Activated T-helper 17 cell treated with anti-CD3 and anti-CD28 coated beads, Interleukin-2, amount 50 U/mL, for 72 hours (primary cell): ENCODE measurements around the gene TAOK3. TPM values are rescaled to one million over a fixed set of nuclear protein-coding genes. Genes with fewer than 3 reads are reported as not detected.
"Not testable (repeated sequence)": the region's sequence is repeated elsewhere in the genome, so short reads cannot be mapped to it uniquely, and the experiment has no call there.

Experiments used
- ATAC-seq: fragments of 150-1000 bp; cut with Tn5 transposase; replicated peaks from 2 replicates; pipeline ENCODE4 v1.10.0; 2021; ENCODE audit warnings: mild to moderate bottlenecking, moderate library complexity
- H3K27ac Mint-ChIP-seq: one replicate; pipeline ENCODE4 v1.8.0; 2022; ENCODE audit warnings: mixed read lengths
- H3K27me3 Mint-ChIP-seq: one replicate; pipeline ENCODE4 v1.8.0; 2022; ENCODE audit warnings: mixed read lengths
- H3K36me3 Mint-ChIP-seq: one replicate; pipeline ENCODE4 v1.8.0; 2022; ENCODE audit warnings: low read depth, mild to moderate bottlenecking, mixed read lengths
- H3K4me1 Mint-ChIP-seq: one replicate; pipeline ENCODE4 v1.8.0; 2022; ENCODE audit warnings: mixed read lengths
- H3K4me3 Mint-ChIP-seq: one replicate; pipeline ENCODE4 v1.8.0; 2022; ENCODE audit warnings: mild to moderate bottlenecking, mixed read lengths
- H3K9me3 Mint-ChIP-seq: one replicate; pipeline ENCODE4 v1.8.0; 2022; ENCODE audit warnings: mixed read lengths
- total RNA-seq, 2 donors: library from RNA; stranded (reverse); gene quantifications; one replicate each; pipeline ENCODE4 v1.2.3, GENCODE V29; 2022

Gene TAOK3
- total RNA-seq, 2 donors from 2014 or later: 56.2 to 62.3 TPM

- H3K27me3 Mint-ChIP-seq: no peaks in the 10 kb centered on the region
- peaks cover 12% of the 10 kb centered on the region for H3K36me3 Mint-ChIP-seq
- H3K27ac Mint-ChIP-seq: no peak overlapping the region
- H3K4me1 Mint-ChIP-seq: peaks cover 9% of the 10 kb centered on the region
- no peak for ATAC-seq
- no peaks in the 10 kb centered on the region for H3K9me3 Mint-ChIP-seq
- no peak overlapping the region for H3K4me3 Mint-ChIP-seq
These were observed 212.2 kb downstream of the TAOK3 start for GRCh38 chr12:118160536-118160935.

DNA sequence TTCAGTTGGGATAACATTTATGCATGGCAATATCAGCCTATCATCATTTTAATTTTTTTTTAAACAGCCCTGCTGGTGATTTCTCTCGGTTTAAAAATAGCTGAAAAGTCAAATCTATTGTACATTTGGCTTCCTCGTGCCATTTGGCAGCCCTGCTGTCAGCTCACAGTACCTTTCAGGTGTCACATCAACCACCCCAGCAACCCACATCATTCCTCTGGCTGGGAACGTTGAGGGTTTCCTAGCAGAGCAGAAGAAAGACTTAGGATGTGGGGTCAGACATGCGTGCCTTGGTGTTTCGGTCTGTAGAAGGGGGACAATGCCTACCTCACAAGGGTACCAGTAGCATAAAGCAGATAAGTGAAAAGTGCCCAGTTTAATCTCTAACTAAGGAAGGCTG lies 221.0 kb downstream of the TAOK3 start:
- peaks cover 57% of the 10 kb centered on the region for H3K36me3 Mint-ChIP-seq
- H3K4me1 Mint-ChIP-seq: no peaks in the 10 kb centered on the region
- no peak for ATAC-seq
- no peak overlapping the region for H3K4me3 Mint-ChIP-seq
- no peaks in the 10 kb centered on the region for H3K9me3 Mint-ChIP-seq
- H3K27ac Mint-ChIP-seq: no peak overlapping the region
- no peaks in the 10 kb centered on the region for H3K27me3 Mint-ChIP-seq

DNA sequence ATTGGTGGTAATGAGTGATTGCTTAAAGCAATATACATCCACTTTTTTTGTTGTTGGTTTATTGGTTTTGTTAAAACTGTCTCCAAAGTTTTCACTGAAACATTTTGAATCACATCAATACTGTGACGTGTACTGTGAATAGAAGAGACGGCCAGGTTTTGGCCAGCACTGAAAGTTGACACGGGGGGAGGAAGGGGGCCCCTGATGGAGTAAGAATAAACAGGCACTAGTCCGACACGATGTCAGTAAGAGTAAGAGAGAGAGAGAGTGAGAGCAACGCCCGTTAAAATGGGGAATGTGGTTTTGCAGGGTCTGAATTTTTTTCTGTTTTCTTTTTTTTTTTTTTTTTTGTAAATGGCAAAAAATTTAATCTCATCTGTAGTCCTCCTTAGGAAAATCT lies 222.1 kb downstream of the TAOK3 start:
- H3K27ac Mint-ChIP-seq: peak overlapping the region; percentile 52
- H3K4me3 Mint-ChIP-seq: no peak overlapping the region
- H3K4me1 Mint-ChIP-seq: no peaks in the 10 kb centered on the region
- peaks cover 66% of the 10 kb centered on the region for H3K36me3 Mint-ChIP-seq
- no peaks in the 10 kb centered on the region for H3K9me3 Mint-ChIP-seq
- no peaks in the 10 kb centered on the region for H3K27me3 Mint-ChIP-seq
- no peak for ATAC-seq

DNA sequence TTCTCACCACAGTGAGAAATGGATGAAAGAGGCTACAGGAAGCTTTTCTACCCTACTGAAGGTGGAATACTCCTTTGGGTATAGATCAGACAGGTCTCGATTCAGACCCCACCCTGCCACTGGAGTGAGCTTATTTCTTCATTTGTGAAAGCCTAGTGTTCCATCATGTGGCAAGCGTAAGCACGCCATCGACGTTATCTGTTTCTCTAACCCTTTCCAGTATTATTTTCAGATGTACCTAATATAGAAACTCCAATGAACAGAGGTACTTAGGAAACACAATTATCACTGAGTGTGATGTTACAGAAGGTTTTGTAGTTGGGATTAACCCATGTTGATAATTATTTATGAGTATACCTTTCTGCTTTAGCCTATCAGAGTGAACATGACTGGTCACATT lies 224.4 kb downstream of the TAOK3 start:
- Mint-ChIP-seq H3K4me1 (peaks cover 5% of the 10 kb centered on the region), H3K9me3 (no peaks in the 10 kb centered on the region), H3K36me3 (peaks cover 89% of the 10 kb centered on the region), H3K27me3 (no peaks in the 10 kb centered on the region), H3K4me3 (no peak overlapping the region), H3K27ac (peak overlapping the region; percentile 5)
- no peak for ATAC-seq

GRCh38 chr12:118145798-118146156 lies 226.9 kb downstream of the TAOK3 start:
- peaks cover 9% of the 10 kb centered on the region for H3K4me1 Mint-ChIP-seq
- H3K27ac Mint-ChIP-seq: peak overlapping the region; percentile 44
- no peaks in the 10 kb centered on the region for H3K9me3 Mint-ChIP-seq
- no peak for ATAC-seq
- peaks cover 98% of the 10 kb centered on the region for H3K36me3 Mint-ChIP-seq
- H3K27me3 Mint-ChIP-seq: no peaks in the 10 kb centered on the region
- H3K4me3 Mint-ChIP-seq: no peak overlapping the region

GRCh38 chr12:118145113-118145797 lies 227.5 kb downstream of the TAOK3 start:
- no peaks in the 10 kb centered on the region for H3K9me3 Mint-ChIP-seq
- peaks cover 9% of the 10 kb centered on the region for H3K4me1 Mint-ChIP-seq
- no peaks in the 10 kb centered on the region for H3K27me3 Mint-ChIP-seq
- H3K27ac Mint-ChIP-seq: peak overlapping the region; percentile 44
- no peak overlapping the region for H3K4me3 Mint-ChIP-seq
- peak; percentile 32 for ATAC-seq
- peaks cover 98% of the 10 kb centered on the region for H3K36me3 Mint-ChIP-seq

GRCh38 chr12:118144499-118144898 lies 228.2 kb downstream of the TAOK3 start:
- Mint-ChIP-seq H3K27ac (peak overlapping the region; percentile 44), H3K4me3 (no peak overlapping the region), H3K36me3 (peaks cover 98% of the 10 kb centered on the region)

GRCh38 chr12:118140825-118141224 lies 231.9 kb downstream of the TAOK3 start:
- no peak overlapping the region for H3K4me3 Mint-ChIP-seq
- H3K9me3 Mint-ChIP-seq: no peaks in the 10 kb centered on the region
- no peak overlapping the region for H3K27ac Mint-ChIP-seq
- no peaks in the 10 kb centered on the region for H3K27me3 Mint-ChIP-seq
- ATAC-seq: no peak
- H3K36me3 Mint-ChIP-seq: peaks cover 90% of the 10 kb centered on the region
- peaks cover 15% of the 10 kb centered on the region for H3K4me1 Mint-ChIP-seq

More at GRCh38 chr12:118144499-118144898, 228.2 kb downstream of the TAOK3 start:
- peaks cover 9% of the 10 kb centered on the region for H3K4me1 Mint-ChIP-seq
- ATAC-seq: no peak
- no peaks in the 10 kb centered on the region for H3K9me3 Mint-ChIP-seq
- H3K27me3 Mint-ChIP-seq: no peaks in the 10 kb centered on the region

DNA sequence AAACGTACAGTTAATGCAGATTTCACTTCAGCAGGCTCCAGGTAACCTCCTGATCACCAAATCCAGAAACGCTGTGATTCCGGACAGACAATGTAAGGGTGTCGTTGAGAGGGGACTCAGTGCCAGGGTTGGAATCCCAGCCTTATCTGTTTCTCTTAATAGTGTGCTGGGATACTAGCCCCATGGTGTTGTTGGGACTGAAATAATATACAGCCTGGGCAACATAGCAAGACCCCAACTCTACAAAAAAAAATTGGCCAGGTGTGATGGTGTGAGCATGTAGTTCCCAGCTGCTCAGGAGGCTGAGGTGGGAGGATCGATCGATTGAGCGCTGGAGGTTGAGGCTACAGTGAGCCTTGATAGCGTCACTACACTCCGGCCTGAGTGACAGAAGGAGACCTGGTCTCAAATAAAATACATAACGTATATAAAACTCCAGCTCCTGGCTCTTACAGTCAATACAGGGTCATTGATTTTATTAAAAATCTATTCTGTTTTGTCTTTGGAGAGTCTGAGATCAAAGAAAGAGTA lies 235.5 kb downstream of the TAOK3 start:
- Mint-ChIP-seq H3K27me3 (no peaks in the 10 kb centered on the region), H3K4me1 (peaks cover 11% of the 10 kb centered on the region), H3K27ac (peak overlapping the region; percentile 94), H3K36me3 (peaks cover 54% of the 10 kb centered on the region), H3K9me3 (no peaks in the 10 kb centered on the region), H3K4me3 (peak overlapping the region; percentile 94)
- ATAC-seq: no peak

DNA sequence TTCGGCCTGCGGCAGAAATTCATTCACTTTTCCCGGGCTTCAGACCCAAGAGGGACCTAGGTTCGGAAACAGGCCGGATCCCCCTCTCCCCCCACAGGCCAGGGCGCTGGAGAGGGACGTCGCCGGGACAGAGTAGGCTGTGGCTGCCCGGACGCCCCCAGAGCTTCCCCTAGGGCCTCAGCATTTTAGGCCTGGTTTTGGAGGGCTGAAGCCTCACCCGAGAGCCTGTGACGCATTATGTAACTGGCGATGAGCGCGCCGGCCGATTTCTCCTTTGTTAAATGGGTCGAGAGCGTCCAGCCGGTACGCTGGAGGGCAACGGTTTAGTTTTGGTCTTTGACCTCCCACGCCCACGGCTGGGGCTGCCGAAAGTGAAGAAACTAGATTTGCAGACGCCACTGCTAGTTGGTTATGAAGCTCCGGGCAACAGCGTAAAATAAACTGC lies 236.1 kb downstream of the TAOK3 start:
- no peaks in the 10 kb centered on the region for H3K27me3 Mint-ChIP-seq
- ATAC-seq: peak; percentile 43
- H3K36me3 Mint-ChIP-seq: peaks cover 48% of the 10 kb centered on the region
- H3K4me1 Mint-ChIP-seq: peaks cover 11% of the 10 kb centered on the region
- peak overlapping the region; percentile 94 for H3K4me3 Mint-ChIP-seq
- H3K27ac Mint-ChIP-seq: peak overlapping the region; percentile 94
- H3K9me3 Mint-ChIP-seq: no peaks in the 10 kb centered on the region

- Mint-ChIP-seq H3K27me3 (no peaks in the 10 kb centered on the region), H3K36me3 (peaks cover 42% of the 10 kb centered on the region), H3K27ac (peak within 1 kb of the TSS; percentile 94), H3K9me3 (no peaks in the 10 kb centered on the region), H3K4me3 (peak within 1 kb of the TSS; percentile 94), H3K4me1 (peaks cover 11% of the 10 kb centered on the region)
- peak; percentile 99 for ATAC-seq
These were observed 236.7 kb downstream of the TAOK3 start, which contains the start of gene PEBP1 for GRCh38 chr12:118135788-118136558. Gene PEBP1, plus strand, starts transcription at chr12:118136124. Its CDS starts 86 bp downstream, at chr12:118136210.

- not testable (repeated sequence) for H3K27me3 Mint-ChIP-seq, ATAC-seq, H3K4me3 Mint-ChIP-seq, H3K9me3 Mint-ChIP-seq, H3K4me1 Mint-ChIP-seq, H3K27ac Mint-ChIP-seq, H3K36me3 Mint-ChIP-seq
These were observed 243.3 kb downstream of the TAOK3 start for GRCh38 chr12:118129436-118129835.

DNA sequence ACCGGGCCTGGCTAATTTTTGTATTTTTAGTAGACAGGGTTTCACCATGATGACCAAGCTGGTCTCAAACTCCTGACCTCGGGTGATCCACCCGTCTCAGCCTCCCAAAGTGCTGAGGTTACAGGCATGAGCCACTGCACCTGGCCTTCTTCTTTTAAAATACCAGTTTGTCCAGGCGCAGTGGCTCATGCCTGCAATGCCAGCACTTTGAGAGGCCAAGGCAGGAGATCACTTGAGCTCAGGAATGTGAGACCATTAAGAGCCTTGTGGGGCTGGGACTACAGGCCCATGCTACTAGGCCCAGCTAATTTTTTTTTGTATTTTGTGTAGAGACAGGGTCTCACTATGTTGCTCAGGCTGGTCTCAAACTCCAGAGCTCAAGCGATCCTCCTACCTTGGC lies 244.8 kb downstream of the TAOK3 start:
- Mint-ChIP-seq H3K27me3 (no peaks in the 10 kb centered on the region), H3K9me3 (no peaks in the 10 kb centered on the region), H3K27ac (no peak overlapping the region), H3K4me1 (no peaks in the 10 kb centered on the region), H3K36me3 (no peaks in the 10 kb centered on the region), H3K4me3 (no peak overlapping the region)
- no peak for ATAC-seq

DNA sequence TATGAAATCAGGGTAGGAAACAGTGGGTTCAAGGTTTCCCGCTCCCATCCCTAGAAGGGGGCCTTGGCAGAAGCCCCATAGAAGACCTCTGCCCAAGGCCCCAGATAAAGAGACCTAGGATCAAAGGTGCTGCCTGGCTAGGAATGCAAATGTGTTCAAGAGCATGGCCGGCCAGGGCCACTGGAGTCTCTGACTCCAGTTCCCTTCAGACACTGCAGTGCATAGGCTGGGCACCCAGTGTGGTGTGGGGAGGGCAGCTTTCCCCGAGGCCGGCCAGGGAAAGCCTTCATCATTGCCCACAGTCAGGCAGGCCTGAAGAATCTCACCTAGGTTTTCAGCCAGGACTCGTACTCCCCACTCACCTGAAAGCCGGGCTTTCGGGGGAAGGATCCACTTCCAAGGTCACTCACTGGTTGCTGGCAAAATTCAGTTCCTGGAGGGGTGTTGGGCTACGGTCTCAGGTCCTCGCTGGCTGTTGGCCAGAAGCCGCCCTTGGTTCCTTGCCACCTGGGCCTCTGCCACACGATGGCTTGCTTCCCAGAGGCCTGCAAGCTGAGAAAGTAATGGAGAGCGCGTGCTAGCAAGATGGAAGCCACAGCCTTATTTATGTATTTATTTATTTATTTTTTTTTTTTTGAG lies 246.5 kb downstream of the TAOK3 start:
- no peak overlapping the region for H3K27ac Mint-ChIP-seq

More for the DNA sequence above, 246.5 kb downstream of the TAOK3 start:
- H3K36me3 Mint-ChIP-seq: no peaks in the 10 kb centered on the region
- no peaks in the 10 kb centered on the region for H3K27me3 Mint-ChIP-seq
- no peak for ATAC-seq
- H3K4me1 Mint-ChIP-seq: no peaks in the 10 kb centered on the region
- H3K9me3 Mint-ChIP-seq: no peaks in the 10 kb centered on the region
- H3K4me3 Mint-ChIP-seq: no peak overlapping the region
